HG03521 (cell line): Measurements from ENCODE around the gene TRIM41.

Source experiments
- ATAC-seq: cut with Tn5 transposase; IDR thresholded peaks from one replicate; pipeline ENCODE4 v1.9.1; 2021; ENCODE audit warnings: mild to moderate bottlenecking, moderate library complexity; ENCODE audit not compliant: unreplicated experiment

The TRIM41 gene

GRCh38 chr5:181231432-181231831 lies 8.4 kb downstream of the TRIM41 start:
- no peak for ATAC-seq

GRCh38 chr5:181232593-181232992 lies 9.5 kb downstream of the TRIM41 start:
- ATAC-seq = no peak

- no peak for ATAC-seq
These were observed 10.2 kb downstream of the TRIM41 start for GRCh38 chr5:181233088-181233800.

GRCh38 chr5:181233801-181234454 lies 10.8 kb downstream of the TRIM41 start:
- no peak for ATAC-seq

- ATAC-seq = no peak
These were observed 11.6 kb downstream of the TRIM41 start for GRCh38 chr5:181234455-181235306.

- ATAC-seq = no peak
These were observed 12.2 kb downstream of the TRIM41 start for GRCh38 chr5:181235323-181235688.

GRCh38 chr5:181235689-181236366 lies 12.7 kb downstream of the TRIM41 start:
- no peak for ATAC-seq

- no peak for ATAC-seq
These were observed 13.4 kb downstream of the TRIM41 start for GRCh38 chr5:181236471-181236870.

GRCh38 chr5:181236954-181237641 lies 14.0 kb downstream of the TRIM41 start:
- no peak for ATAC-seq

GRCh38 chr5:181237729-181238385 lies 14.8 kb downstream of the TRIM41 start:
- no peak for ATAC-seq

GRCh38 chr5:181239062-181239663 lies 16.1 kb downstream of the TRIM41 start:
- no peak for ATAC-seq

GRCh38 chr5:181241393-181241975 lies 18.4 kb downstream of the TRIM41 start:
- ATAC-seq = no peak

- no peak for ATAC-seq
These were observed 19.0 kb downstream of the TRIM41 start for GRCh38 chr5:181242031-181242451.

- ATAC-seq = no peak
These were observed 20.0 kb downstream of the TRIM41 start for GRCh38 chr5:181243018-181243563.

- peak; percentile 46 for ATAC-seq
These were observed 20.7 kb downstream of the TRIM41 start, which contains the start of gene RACK1 for GRCh38 chr5:181243564-181244343. Gene RACK1 (minus strand): TSS chr5:181243906. CDS start chr5:181243800, 106 bp downstream.

GRCh38 chr5:181245427-181246275 lies 22.6 kb downstream of the TRIM41 start:
- ATAC-seq = peak; percentile 1
